ENCODE data around the gene FSTL1.
"Not testable (repeated sequence)": the region's sequence is repeated elsewhere in the genome, so short reads cannot be mapped to it uniquely, and the experiment has no call there.

FSTL1 gene

DNA sequence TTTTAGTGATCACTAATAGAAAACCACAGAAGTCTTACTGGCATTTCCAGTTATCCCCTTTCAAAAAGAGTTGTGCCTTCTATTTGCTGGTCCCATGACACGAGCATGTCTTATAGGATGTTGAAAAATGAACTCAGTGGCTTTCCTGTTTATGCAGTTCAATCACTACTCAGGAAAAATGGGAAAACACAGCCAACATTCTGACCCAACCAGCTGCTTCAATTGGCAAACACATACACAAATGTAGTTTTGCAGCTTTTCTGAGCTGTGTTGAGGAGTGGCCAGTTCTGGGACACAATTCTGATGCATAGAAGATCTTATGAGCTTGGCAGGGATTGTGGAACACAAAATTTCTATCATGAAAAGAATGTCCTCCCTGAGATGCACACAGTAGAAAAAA lies 40.3 kb downstream of the FSTL1 start:
- DNase-seq, result no peak

GRCh38 chr3:120410116-120410515 lies 40.7 kb downstream of the FSTL1 start:
- DNase-seq, result no peak

- DNase-seq, result no peak
Measured at GRCh38 chr3:120407508-120408287, 43.1 kb downstream of the FSTL1 start.

DNA sequence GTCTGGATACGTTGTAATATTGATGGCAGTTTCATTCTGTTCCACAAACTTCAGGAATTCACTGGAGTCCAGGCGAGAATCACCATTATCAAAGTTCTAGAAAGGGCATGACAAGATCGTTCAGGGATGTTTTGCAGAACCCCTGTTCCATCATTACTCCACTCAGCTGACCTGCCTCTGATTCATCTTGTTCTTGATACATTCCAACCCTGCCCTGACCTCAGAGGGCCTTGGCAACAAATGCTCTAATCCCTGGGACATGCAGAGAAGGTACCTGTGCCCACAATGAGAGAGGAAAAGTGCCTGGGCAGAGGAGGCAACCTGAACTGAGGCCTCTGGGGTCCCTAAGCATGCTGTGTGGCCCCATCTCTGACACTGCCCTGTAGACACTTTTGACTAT lies 45.9 kb downstream of the FSTL1 start:
- DNase-seq, result no peak

DNA sequence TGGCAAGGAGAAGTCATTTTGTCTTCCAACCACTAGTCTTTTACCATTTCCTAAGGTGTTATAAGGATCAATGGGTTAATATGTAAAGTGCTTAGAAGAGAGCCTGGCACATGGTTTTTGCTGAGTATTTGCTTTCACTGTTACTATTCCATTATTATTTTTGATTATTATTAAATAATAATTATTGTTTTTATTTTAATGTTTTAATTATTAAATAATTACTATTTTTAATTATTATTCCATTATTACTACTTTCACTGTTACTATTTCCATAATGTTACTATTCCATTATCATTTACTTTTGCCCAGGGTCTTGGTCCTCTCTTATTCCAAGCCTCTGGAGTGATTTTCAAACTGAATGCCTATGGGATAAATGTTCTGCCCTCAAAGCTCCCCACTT lies 48.5 kb downstream of the FSTL1 start:
- no peak for DNase-seq

DNA sequence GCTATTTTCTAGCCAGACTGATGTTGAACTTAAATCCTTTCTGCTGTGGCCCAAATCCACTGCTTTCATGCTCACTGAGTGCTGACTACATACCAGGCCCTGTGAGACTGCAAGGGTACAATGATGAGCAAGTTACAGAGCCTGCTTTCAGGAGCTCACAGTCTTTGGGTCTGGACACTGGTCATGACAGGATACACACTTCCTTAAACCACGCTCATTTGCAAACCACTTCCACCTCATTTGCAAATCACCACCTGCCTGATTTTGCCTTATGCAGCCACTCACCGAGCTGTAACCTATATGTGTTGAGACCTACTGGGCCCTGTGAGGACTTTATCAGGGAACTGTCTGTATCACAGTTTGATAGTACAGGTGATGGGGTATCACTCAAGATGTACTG lies 51.4 kb downstream of the FSTL1 start:
- DNase-seq, result no peak

- DNase-seq, result no peak
Measured at GRCh38 chr3:120396469-120396868, 54.3 kb downstream of the FSTL1 start.

DNA sequence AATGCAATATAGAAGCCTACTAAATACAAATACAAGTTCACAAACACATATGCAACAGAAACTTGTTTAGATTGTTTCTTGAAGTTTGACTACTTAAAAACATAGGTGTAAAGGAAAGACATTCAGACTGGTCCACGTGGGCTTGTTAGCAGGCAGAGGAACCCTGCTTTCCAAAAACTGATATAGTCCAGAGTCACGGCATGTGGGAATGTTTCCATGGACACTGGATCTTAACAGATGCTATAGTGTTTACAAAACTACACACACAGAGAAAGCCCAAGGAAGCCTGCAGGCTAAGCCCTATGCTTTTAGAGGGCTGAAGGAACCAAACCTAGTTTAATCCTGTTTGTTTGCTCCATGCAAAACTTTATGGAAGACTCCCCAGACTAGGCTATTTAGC lies 56.4 kb downstream of the FSTL1 start:
- DNase-seq, result no peak

GRCh38 chr3:120393761-120394160 lies 57.0 kb downstream of the FSTL1 start:
- DNase-seq, result no peak

- no peak for DNase-seq
Measured at GRCh38 chr3:120393243-120393642, 57.5 kb downstream of the FSTL1 start.

- DNase-seq, result no peak
Measured at GRCh38 chr3:120382941-120383447, 67.8 kb downstream of the FSTL1 start.

- DNase-seq, result no peak
Measured at GRCh38 chr3:120381503-120381902, 69.3 kb downstream of the FSTL1 start.

DNA sequence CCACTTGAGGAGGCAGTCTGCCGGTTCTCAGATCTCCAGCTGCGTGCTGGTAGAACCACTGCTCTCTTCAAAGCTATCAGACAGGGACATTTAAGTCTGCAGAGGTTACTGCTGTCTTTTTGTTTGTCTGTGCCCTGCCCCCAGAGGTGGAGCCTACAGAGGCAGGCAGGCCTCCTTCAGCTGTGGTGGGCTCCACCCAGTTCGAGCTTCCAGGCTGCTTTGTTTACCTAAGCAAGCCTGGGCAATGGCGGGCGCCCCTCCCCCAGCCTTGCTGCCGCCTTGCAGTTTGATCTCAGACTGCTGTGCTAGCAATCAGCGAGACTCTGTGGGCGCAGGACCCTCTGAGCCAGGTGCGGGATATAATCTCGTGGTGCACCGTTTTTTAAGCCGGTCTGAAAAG lies 72.8 kb downstream of the FSTL1 start:
- not testable (repeated sequence) for DNase-seq

- no peak for DNase-seq
Measured at GRCh38 chr3:120370463-120370862, 80.3 kb downstream of the FSTL1 start.

DNA sequence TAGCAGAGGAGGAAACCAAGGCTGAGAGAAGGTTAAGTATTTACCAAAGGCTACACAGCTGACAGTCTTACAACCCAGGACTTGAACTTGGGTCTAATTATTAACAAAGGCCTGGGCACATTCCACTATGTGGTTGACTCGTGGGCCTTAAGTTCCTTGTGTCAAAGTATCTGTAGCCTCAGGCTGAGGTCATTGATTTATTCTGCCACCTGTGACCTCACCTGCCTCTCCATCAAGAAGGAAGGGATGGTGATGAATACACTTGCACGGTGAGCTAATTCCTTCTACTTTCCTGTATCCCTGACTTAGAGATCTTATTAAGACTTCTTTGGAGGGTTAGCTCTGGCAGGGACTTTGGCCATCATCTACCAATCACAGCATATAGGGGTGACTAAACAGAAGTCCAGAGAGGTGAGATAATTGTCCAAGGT lies 81.7 kb downstream of the FSTL1 start:
- DNase-seq, result no peak

DNA sequence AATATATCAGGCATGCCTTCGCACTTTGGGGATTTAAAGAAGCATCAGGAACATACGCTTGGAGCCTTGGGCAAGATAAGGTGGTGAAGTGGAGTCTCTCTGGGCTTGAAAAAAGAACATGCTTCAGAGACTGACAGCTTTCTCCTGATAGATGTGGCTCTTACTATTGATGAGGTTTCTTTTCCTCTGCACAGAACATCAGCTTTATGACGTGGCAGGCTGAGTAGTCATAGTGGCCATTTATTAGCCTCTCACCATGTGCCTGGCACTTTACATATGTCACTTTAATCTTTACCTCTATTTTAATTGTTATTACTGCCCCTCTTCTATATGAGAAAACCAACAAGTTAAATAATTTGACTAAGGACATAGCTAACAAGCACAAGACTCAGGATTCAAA lies 82.6 kb downstream of the FSTL1 start:
- DNase-seq, result no peak

DNA sequence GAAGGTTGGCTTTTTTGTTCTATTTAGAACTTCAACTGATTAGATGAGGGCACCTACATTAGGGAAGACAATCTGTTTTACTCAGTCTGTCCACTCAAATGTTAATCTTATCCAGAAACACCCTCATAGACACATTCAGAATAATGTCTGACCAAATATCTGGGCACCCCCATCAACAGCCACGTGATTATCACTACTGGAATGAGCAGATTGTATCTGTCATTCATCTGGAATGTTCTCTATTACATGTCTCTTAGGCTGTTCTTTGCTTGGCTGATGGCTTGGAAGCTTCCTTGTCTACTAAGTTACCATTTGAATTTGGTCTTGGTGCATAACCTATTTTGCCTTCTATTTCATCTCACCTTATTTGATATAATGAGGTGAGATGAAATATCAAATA lies 86.0 kb downstream of the FSTL1 start:
- DNase-seq, result no peak

GRCh38 chr3:120364101-120364500 lies 86.7 kb downstream of the FSTL1 start:
- no peak for DNase-seq

DNA sequence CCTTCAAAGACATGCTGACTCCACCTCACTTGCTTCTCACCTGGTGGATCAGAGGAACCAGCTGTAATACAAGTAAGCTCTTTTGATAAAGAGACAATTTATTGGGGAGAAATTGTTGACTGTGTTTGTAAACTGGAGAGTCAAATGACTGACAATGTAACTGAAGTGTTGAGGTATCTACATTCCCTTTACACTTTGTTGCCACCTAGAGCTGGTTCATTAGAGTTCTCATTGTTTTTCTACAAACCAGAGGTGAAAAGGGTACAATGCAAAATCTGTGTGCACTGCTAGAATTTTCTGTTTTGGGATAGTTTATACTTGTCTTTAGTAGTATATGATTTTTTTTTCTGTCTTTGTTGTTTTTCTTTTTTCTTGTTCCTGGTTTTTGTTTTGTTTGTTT lies 93.0 kb downstream of the FSTL1 start:
- no peak for DNase-seq

DNA sequence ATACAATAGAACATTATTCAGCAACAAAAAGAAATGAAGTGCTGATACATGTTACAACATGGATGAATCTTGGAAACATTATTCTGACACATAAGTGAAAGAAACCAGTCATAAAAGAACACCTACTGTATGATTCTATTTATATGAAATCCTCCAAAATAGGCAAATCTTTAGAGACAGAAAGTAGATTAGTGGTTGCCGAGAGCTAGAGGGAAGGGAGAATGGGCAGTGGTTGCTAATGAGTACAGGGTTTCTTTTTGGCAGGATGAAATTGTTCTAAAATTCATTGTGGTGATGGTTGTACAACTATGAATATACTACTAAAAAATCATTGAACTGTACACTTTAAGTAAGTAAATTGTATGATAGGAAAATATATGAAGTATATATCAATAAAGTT lies 95.3 kb downstream of the FSTL1 start:
- DNase-seq, result no peak

GRCh38 chr3:120353463-120353862 lies 97.3 kb downstream of the FSTL1 start:
- peak; percentile 60 to 77 for DNase-seq

- DNase-seq, result no peak
Measured at GRCh38 chr3:120352017-120352416, 98.8 kb downstream of the FSTL1 start.

DNA sequence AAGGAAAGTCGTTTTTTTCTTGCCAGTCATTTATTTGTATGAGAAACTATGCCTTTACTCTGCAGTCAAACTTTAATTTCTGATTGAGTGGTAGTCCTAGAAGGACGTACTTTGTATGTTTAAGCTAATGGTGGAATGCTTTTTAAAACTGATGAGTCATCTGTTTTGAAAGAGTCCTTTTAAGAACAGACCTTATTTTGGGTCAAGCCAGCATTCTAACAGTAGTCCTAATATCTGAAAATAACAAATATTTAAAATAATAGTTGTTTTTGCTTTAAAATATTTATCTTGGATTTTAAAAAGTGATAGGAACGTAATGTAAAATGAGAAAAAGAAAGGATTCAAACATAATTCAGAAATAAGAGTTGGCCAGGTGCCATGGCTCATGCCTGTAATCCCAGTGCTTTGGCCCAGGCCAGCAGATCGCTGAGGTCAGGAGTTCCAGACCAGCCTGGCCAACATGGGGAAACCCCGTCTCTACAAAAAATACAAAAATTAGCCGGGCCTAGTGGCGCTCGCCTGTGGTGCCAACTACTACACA lies 100.3 kb downstream of the FSTL1 start:
- DNase-seq, result peak; percentile 31 to 42

- DNase-seq, result no peak
Measured at GRCh38 chr3:120349855-120350125, 101.0 kb downstream of the FSTL1 start.
